MCF 10A (cell line): ENCODE data around the gene NOP56. TPM values are rescaled to one million over a fixed set of nuclear protein-coding genes. Genes with fewer than 3 reads are reported as not detected.

Experiments
- BruUV-seq: library from RNA; stranded (reverse); fragments of 400-500 nt; replicated peaks from 2 replicates; lab custom pipeline; 2021; lab: Mats Ljungman, UMichigan
- CTCF ChIA-PET: fragments of 300-600 bp; sonication (Branson Sonifier 250); formaldehyde crosslinking; extraction: SDS; loops from one replicate; lab custom pipeline; 2021; ENCODE audit warnings: antibody characterized with exemption, inconsistent platforms; lab: Yijun Ruan, JAX
- POLR2A ChIA-PET: fragments of 300-600, 350-650 bp; sonication (Branson Sonifier 250); formaldehyde crosslinking; extraction: SDS; loops from one replicate; lab custom pipeline; 2020; ENCODE audit warnings: antibody characterized with exemption, inconsistent platforms; lab: Yijun Ruan, JAX
- DNase-seq: peaks from one replicate; pipeline ENCODE4 v3.0.0-alpha.2; 2018; ENCODE audit not compliant: unreplicated experiment
- H3K27ac Mint-ChIP-seq: one replicate; pipeline ENCODE4 v1.8.0; 2022; ENCODE audit warnings: mild to moderate bottlenecking, low read depth, mixed read lengths; ENCODE audit not compliant: unreplicated experiment
- H3K27me3 Mint-ChIP-seq: one replicate; pipeline ENCODE4 v1.8.0; 2022; ENCODE audit warnings: mixed read lengths; ENCODE audit not compliant: insufficient read depth, unreplicated experiment
- H3K36me3 Mint-ChIP-seq: one replicate; pipeline ENCODE4 v1.8.0; 2022; ENCODE audit warnings: mild to moderate bottlenecking, moderate library complexity, mixed read lengths; ENCODE audit not compliant: insufficient read depth, unreplicated experiment
- H3K4me1 Mint-ChIP-seq: one replicate; pipeline ENCODE4 v1.8.0; 2022; ENCODE audit warnings: mixed read lengths; ENCODE audit not compliant: insufficient read depth, unreplicated experiment
- H3K4me3 Mint-ChIP-seq: one replicate; pipeline ENCODE4 v1.8.0; 2022; ENCODE audit warnings: mild to moderate bottlenecking, moderate library complexity, mixed read lengths; ENCODE audit not compliant: unreplicated experiment
- H3K9me3 Mint-ChIP-seq: one replicate; pipeline ENCODE4 v1.8.0; 2022; ENCODE audit warnings: mixed read lengths; ENCODE audit not compliant: unreplicated experiment
- intact Hi-C: fragments of 100-400 bp; cut with micrococcal nuclease; formaldehyde crosslinking; loops from 2 replicates; pipeline ENCODE4 v1.14.1; 2022
- total RNA-seq: library from RNA; stranded (reverse); gene quantifications from 2 replicates; pipeline ENCODE4 v1.2.3, GENCODE V29; 2022
- TF ChIP-seq, protein P1 (sequence below): fragments of 200-600 bp; IDR thresholded peaks from one replicate; pipeline ENCODE4 v1.8.0; 2022; ENCODE audit warnings: antibody characterized with exemption, mild to moderate bottlenecking; ENCODE audit not compliant: unreplicated experiment

Gene NOP56
- total RNA-seq, 1 experiment from 2014 or later = 340 TPM

DNA sequence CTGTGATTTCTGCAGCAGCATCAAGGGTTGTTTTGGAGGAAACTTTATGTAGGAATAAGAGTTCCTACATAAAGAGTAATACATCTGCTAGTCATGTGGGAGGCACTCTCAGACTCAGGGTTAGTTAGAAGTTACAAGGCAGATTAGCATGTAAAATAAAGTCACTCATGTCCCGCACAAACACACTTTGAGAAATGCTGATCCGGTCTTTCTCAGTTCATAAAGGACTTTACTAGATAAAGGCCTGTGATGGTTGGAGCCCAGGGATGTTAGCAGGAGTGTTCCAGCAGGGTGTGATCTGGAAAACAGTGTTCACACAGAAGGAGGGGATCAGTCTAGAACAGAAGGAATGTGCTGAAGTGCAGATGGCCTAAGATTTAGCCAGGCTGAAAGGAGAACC lies 33.1 kb upstream of the NOP56 start:
- intact Hi-C loops = no loop called here
- Mint-ChIP-seq H3K27ac (no peak overlapping the region), H3K4me3 (no peak overlapping the region), H3K27me3 (peaks cover 20% of the 10 kb centered on the region), H3K9me3 (peaks cover 17% of the 10 kb centered on the region), H3K36me3 (no peaks in the 10 kb centered on the region), H3K4me1 (peaks cover 7% of the 10 kb centered on the region)
- CTCF ChIA-PET = interaction anchor here (1.0 kb wide), 1 partner anchor 33 kb away, joined by 3 read pairs; no protein-coding TSS in a partner anchor
- TF ChIP-seq, protein P1, sequence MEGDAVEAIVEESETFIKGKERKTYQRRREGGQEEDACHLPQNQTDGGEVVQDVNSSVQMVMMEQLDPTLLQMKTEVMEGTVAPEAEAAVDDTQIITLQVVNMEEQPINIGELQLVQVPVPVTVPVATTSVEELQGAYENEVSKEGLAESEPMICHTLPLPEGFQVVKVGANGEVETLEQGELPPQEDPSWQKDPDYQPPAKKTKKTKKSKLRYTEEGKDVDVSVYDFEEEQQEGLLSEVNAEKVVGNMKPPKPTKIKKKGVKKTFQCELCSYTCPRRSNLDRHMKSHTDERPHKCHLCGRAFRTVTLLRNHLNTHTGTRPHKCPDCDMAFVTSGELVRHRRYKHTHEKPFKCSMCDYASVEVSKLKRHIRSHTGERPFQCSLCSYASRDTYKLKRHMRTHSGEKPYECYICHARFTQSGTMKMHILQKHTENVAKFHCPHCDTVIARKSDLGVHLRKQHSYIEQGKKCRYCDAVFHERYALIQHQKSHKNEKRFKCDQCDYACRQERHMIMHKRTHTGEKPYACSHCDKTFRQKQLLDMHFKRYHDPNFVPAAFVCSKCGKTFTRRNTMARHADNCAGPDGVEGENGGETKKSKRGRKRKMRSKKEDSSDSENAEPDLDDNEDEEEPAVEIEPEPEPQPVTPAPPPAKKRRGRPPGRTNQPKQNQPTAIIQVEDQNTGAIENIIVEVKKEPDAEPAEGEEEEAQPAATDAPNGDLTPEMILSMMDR = no peak
- POLR2A ChIA-PET = no interaction called here
- no TSS peak for BruUV-seq
- no peak for DNase-seq

DNA sequence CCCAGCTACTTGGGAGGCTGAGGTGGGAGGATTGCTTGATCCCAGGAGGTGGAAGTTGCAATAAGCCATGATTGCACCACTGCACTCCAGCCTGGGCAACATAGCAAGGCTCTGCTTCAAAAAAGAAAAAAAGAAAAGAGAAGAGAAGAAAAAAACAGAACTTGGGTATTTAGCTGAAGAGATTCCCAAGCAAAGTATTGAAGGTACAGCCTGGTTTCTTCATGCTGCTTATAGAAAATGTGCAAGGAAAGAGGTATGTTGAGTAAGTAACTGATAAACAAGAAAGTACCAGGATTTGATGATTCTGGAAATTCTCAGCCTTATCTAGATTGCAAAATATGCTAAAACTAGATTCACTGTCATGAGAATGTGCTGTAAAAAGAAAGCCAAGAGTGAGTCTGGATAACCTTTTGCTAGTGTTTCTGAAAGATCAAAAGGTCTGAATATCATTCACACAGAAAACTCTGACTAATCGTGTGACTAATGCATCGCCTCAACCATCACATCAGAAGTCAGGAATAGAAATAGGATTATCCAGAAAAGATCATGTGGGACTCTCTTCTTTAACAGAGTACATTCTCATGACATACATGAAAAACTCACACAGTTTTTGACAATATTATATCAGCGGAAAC lies 32.4 kb upstream of the NOP56 start:
- no peaks in the 10 kb centered on the region for H3K36me3 Mint-ChIP-seq

DNA sequence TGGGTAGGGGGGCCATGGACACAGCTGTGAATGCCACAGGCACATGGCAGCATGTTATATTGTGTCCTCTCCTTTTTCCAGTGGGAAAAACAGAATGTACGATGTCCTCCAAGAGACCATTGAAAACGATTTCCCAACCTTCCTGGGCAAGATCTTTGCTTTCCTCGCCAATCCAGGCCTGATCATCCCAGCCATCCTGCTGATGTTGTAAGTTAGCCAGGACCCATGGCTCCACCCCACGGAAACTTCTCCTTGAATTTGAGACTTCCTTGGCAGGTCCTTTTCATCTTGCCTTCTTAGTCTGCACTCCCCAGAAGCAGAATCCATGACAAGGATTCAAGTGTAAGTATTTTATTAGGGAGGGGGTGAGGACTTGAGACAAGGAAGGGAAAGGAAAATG lies 28.2 kb upstream of the NOP56 start:
- Mint-ChIP-seq H3K27ac (no peak overlapping the region), H3K9me3 (peaks cover 7% of the 10 kb centered on the region), H3K4me3 (no peak overlapping the region), H3K4me1 (peaks cover 14% of the 10 kb centered on the region), H3K36me3 (no peaks in the 10 kb centered on the region), H3K27me3 (no peaks in the 10 kb centered on the region)
- ChIA-PET POLR2A (no interaction called here), CTCF (no interaction called here)
- TF ChIP-seq, protein P1 = no peak
- DNase-seq = no peak
- BruUV-seq = no TSS peak
- intact Hi-C loops = no loop called here

More for the DNA sequence above, 32.4 kb upstream of the NOP56 start:
- Mint-ChIP-seq H3K4me3 (no peak overlapping the region), H3K9me3 (peaks cover 16% of the 10 kb centered on the region), H3K27me3 (peaks cover 17% of the 10 kb centered on the region), H3K4me1 (peaks cover 7% of the 10 kb centered on the region), H3K27ac (no peak overlapping the region)
- CTCF ChIA-PET = interaction anchor here (1.0 kb wide), 1 partner anchor 32 kb away, joined by 3 read pairs; no protein-coding TSS in a partner anchor
- TF ChIP-seq, protein P1 = no peak
- BruUV-seq = no TSS peak
- POLR2A ChIA-PET = no interaction called here
- intact Hi-C loops = no loop called here
- peak; percentile 41 for DNase-seq

DNA sequence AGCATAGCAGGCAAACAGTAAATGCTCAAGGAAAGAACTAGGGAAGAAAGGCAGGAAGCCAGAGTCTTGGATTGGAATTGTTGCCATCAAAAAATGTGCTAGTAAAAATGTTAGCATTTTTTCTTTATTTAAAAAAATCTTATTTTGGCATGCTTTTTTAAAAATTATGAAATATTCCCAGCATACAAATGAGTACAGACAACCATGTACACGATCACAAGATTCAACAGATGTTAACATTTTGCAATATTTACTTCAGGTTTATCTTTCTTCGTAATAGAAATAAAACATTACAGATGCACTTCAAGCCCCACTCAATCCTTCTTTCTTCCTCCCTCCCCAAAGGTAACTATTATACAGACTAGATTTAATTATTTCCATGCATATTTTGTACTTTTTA lies 27.4 kb upstream of the NOP56 start:
- Mint-ChIP-seq H3K4me1 (peaks cover 13% of the 10 kb centered on the region), H3K9me3 (peaks cover 7% of the 10 kb centered on the region), H3K27ac (no peak overlapping the region), H3K4me3 (no peak overlapping the region), H3K27me3 (no peaks in the 10 kb centered on the region), H3K36me3 (no peaks in the 10 kb centered on the region)
- ChIA-PET POLR2A (no interaction called here), CTCF (no interaction called here)
- TF ChIP-seq, protein P1 = no peak
- no TSS peak for BruUV-seq
- no peak for DNase-seq
- intact Hi-C loops = no loop called here
